GM21447 (cell line): Measurements from ENCODE around the gene NRDC.
A peak's percentile ranks its signal among the peaks of the same experiment; 100 is the strongest.

ENCODE experiments used
- ATAC-seq: cut with Tn5 transposase; IDR thresholded peaks from one replicate; pipeline ENCODE4 v1.9.1; 2021; ENCODE audit not compliant: unreplicated experiment

NRDC gene, protein sequence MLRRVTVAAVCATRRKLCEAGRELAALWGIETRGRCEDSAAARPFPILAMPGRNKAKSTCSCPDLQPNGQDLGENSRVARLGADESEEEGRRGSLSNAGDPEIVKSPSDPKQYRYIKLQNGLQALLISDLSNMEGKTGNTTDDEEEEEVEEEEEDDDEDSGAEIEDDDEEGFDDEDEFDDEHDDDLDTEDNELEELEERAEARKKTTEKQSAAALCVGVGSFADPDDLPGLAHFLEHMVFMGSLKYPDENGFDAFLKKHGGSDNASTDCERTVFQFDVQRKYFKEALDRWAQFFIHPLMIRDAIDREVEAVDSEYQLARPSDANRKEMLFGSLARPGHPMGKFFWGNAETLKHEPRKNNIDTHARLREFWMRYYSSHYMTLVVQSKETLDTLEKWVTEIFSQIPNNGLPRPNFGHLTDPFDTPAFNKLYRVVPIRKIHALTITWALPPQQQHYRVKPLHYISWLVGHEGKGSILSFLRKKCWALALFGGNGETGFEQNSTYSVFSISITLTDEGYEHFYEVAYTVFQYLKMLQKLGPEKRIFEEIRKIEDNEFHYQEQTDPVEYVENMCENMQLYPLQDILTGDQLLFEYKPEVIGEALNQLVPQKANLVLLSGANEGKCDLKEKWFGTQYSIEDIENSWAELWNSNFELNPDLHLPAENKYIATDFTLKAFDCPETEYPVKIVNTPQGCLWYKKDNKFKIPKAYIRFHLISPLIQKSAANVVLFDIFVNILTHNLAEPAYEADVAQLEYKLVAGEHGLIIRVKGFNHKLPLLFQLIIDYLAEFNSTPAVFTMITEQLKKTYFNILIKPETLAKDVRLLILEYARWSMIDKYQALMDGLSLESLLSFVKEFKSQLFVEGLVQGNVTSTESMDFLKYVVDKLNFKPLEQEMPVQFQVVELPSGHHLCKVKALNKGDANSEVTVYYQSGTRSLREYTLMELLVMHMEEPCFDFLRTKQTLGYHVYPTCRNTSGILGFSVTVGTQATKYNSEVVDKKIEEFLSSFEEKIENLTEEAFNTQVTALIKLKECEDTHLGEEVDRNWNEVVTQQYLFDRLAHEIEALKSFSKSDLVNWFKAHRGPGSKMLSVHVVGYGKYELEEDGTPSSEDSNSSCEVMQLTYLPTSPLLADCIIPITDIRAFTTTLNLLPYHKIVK

DNA sequence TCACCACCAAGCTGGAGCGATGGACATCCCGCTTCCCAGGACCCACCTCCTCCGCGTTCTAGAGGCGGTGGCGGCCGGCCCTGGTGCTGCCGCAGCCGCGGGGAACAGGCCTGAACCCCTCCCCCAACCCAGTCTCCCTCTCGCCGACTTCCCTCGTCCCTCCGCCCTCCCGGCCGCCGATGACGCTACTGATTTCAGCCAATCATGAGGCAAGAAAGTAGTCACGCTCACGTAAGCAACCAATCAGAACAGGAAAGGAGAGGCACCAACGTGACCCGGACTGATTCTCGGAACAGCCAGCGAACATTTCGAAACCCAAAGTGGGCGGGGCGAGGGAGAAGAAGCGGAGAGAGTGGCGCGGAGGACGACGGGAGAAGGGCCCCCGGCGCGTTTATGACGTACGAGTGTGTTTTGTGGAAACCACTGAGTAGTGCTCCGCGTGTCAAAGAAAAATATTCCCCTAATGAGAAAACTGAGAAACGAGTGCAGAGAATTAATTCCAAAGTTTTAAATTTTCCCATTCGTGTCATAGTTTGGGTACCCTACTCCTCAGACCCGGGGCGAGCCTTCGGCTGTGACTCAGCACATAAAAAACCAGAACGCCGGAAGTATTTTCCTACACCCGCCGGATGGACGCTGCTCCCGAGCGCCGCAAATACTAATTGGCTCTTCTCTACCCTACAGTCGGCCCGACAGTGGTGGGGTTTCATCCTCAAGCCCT, at the start of gene NRDC:
NRDC (minus strand) TSS at position 112 of the 721 bp plus-strand sequence. CDS start 112 bp downstream, outside the sequence.
- peak; percentile 90 for ATAC-seq

DNA sequence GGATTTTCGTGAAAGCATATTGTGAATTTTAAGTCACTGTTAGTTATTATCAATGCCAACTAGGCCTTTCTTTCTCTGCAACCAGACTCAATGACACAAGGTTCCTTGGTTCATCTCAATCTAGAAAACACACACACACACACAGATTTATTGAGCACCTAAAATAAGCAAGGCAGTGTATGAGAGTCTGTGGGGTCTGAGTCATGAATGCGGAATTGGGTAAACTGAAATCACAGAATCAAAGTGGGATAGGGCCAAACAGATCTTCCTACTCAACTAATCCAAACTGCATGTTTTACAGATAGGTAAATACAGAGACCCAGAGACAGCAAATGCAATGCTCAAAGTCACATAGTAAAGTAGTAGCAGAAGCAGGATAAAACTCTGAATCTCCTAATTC, 48.5 kb upstream of the NRDC start:
- no peak for ATAC-seq

DNA sequence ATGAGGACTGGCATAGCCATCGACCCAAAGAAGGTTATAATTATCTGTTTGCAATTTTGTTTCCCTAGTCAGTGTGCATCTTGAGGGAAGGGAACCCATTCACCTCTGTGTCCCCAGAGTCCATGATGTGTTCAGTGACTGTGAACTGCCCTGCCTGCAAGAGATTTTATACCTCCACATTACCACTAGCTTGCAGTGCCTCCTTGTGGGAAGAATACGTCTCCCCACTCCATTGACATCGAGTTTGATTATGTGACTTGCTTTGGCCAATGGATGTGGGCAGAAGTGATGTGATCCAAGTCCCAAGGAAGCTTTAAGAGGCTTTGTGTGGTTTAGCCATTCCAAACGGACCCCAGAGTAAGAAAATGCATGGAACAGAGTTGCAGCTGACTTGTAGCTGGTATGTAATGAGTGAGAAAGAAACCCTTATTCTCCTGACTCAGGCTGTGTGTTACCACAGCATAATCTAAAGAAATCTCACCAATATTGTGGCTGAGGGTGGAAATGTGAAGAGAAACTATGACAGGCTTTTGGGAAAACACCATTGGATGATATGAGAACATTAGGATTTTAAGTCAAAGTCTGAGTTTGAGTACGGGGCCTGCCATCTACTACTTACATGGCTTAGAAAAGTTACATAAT, 47.8 kb upstream of the NRDC start:
- ATAC-seq: no peak

DNA sequence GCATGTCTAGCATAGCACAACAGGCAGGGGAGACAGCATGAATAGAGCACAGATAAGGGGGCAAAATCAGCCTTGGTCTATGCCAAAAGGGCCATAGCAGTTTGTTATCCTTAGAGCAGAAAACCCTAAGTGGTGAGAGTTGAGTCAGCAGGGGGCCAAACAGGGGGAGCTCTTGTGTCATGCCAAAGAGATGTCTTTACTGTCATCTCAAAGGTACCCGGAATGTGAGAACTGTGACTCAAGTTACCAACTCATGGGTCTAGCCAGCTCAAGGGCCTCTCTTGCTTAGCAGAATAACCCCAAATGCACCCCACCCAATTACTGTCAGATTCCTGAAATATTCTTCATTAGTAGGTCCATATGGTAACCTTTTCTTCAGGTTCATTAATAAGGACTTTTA, 45.9 kb upstream of the NRDC start:
- ATAC-seq: no peak

DNA sequence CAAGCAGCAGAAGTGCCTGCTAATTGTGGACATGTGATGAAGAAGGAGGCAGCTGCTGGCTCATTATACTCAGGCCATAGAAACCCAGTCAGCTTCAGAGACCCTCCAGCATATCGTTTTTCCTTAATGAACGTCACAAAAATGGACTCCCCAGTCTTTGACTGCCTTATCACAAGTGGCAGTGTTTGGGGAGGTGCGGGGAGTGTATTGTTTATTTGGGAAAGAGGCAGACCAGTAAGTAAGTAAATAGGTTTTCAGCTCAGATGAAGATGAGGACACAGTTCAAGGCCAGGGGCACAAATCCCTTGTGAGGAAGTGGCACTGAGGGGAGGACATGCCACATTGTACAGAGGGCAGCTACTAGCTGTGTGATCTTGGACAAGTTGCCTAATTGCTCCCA, 43.5 kb upstream of the NRDC start:
- ATAC-seq: no peak

DNA sequence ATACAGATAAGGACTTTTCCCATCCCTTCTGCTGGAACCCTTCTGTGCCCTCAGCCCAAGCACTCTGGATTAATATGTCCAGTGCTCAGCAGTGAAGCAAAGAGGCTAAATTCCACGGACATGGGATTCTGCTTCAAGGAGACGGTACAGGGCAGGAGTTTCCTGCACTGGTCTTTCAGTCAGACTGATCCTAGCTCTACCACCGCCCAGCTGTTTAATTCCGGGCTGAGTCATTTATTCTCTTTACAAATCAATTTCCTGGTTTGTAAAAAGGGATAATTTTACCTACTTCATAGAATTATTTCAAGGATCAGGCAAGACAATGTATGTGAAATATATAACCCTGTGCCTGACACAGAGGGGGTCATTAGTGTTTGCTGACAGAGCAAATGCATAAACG, 41.6 kb upstream of the NRDC start:
- ATAC-seq: no peak

DNA sequence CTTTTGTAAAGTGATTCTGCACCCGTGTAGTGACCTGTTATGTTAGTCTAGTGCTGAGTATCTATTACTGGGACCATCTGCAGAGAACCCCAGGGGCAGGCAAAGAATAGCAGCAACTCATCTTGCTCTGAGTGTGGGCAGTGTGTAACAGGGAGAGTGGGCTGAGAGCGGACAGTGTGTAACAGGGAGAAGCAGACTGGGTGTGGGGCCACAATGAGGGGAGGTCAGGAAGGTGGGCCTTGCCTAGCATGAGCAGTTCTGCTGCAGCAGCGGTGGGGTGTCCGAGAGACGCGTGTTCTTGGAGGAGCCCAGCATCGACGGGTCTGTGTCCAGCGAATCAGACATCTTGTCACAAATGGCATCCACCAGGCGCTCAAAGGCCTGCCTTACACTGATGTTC, 41.2 kb upstream of the NRDC start:
- ATAC-seq: no peak

DNA sequence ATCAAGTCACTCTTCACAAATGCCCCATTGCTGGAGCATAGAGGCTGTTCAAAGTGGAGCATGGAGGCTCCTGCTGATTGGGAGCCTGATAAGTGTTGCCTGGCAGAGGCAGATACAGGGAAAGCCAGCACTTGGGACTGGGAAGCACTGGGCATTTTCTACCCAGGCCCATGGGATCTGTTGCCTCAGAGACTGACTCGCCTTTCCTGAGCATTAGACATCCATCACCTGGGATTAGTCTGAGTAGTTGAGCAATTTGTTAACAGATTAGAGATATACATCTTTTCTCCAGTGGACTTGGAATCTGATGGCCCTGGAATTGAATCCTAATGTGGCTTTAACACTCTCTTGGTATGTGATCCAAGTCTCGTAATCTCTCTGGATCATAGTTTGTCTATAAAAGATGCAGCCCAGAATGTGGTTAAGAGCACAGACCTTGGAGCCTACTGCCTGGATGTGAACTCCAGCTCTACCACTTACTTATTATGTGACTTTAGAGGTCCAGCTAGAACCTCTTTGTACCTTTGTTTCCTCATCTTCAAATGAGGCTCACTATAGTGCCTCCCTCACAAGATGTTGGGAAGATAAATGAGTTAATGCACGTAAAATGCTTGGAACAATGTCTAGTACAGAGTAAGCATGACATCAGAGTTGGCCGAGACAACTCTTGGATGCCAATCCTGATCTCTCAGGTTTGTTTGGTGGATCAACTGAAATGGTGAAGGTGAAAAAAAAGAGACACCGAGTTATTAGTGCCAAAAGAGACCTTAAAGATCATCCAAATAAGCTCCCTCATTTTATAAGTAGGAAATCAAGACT, 38.3 kb upstream of the NRDC start:
- ATAC-seq: no peak

DNA sequence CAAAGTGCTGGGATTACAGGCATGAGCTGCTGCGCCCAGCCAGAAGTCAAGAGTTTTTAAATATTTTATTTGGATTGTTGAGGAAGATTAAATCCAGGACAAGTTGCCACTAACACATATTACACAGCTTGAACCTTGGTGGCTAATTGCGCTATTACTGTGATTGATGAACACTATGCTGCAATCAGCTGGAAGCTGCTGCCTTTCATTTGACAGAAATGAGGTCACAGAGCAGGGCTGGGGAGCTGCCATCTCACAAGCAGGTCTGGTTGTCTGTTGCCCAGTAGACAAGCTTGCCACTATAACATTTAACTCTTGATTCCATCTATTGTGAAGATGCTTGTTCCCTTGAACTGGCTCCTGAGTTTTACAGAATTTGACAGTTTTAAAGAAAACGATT, 37.4 kb upstream of the NRDC start:
- ATAC-seq: no peak

DNA sequence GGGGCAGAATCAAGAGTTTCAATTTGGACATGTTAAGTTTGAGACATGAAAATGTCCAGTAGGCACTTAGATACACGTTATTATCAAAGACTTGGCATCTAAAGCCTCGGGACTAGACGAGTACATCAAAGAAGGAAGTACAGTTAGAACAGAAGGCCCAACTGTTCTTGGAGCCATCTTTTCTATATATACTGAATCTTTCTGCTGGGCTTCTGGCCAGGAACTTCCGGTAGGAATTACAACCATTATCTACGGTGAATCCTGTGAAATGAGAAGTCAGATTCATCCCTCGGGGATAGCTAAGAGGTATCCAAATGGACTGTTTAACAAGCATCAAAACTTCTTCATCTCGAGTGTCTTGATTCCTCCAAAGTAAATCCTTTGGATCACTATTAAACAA, 34.4 kb upstream of the NRDC start:
- ATAC-seq: no peak

DNA sequence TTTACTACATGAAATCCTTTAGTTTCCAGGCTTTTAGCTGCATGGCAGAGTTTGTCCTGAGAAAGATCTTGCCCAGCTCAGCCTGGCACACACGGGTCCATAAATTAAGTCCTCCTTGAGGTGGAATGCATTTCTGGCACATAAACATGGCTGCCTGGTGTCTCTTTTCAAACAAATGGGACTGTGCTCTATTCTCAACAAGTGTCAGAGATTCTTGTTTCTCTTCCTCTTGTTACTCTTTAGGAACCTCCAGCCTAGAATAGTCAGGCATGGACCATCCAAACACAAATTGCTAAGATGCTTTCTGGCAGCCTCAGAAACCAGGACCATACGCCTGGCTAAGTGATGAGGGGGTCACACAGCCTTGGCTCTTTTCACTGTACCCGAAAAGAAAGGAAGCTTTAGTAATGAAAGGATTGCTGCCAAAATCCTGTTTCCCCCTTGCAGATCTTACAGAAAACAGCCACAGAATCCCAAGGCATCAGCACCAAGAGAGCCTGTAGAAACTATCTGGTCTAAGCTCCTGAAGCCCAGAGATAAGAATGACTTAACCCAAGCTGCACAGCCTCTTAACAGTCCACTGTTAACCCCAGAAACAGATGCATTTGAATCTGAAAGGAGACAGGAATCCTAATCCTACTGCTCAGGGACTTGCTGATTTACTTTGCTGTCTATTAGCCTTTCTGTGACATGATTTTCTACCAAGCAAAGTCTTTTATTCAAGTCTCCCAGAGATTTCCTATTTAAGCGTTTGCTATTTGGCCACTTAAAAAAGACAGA, 31.9 kb upstream of the NRDC start:
- no peak for ATAC-seq

DNA sequence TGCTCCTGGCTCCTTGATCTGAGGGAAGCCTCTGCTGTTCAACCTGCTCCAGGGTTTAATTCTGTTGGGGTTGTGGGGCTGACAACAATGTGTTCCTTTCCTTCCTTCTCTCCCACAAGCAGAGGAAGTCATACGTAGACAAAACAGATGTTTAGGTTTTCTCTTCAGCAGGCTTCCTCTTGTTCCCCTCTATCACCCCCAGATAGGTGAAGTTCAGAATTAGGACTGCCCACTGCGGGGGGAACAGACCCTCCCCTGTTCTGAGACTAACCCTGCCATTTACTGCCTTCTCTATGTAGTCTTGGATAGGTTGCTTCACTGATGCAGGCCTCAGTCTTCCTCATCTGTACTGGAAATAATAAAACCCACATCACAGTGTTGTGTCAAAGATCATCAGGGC, 30.0 kb upstream of the NRDC start:
- ATAC-seq: no peak

DNA sequence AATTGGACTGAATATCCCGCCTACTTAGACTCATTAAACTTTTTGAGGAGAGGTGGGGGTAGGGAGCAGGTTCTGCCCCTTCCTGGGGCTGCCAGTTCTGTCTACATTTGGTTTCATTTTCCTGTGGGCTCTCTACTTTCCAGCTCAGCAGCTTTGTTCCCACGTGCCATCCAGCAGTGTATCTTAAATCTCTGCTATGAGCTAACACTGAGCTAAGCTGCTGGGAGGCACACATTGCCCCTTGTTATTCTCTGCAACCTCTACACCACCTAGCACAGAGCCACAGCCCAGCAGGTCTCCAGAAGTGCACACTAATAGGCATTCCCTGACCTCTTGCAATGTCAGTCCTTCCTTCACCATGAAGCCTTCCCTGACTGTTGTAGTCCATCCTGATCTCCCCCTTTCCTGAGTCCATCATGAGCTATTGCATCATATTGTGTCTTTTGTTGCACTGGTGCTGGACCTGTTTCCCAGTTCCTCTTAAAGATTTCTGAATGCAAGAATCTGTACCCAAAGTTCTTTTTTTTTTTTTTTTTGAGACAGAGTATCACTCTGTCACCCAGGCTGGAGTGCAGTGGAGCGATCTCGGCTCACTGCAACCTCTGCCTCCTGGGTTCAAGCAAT, 28.7 kb upstream of the NRDC start:
- ATAC-seq: no peak

DNA sequence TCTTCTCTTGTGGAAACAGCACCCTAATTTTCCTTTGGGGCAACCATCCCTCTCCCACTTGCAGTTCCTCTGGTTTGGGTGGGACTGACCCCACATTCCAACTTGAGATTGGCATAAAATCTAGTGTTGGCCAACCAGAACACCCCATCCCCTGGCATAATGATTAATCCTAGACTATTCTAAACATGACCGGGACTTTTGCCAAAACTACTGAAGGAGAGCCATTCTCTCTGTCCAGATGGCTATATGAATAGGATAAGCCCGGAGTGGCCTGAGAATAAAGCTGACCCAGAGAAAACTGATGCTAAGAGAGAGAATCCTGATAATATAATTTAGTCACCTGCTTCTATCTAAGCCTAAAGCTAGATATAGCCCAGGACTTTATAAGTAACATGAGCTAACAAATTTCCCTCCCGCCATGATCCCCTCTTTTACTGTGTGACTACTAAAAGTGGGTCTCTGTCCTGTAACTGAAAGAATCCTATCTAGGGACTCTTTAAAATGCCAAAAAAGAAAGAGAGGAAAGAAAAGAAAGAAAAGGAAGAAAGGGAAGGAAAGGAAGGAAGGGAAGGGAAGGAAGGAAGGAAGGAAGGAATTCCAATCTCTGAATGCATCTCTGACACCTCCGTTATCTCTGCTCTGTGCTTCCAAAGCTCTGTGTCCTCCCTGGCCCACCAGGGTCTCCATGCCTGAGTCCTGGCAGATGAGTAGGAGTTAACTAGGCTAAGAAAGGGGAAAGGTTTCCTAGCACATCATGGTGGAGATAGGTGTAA, 28.0 kb upstream of the NRDC start:
- no peak for ATAC-seq

DNA sequence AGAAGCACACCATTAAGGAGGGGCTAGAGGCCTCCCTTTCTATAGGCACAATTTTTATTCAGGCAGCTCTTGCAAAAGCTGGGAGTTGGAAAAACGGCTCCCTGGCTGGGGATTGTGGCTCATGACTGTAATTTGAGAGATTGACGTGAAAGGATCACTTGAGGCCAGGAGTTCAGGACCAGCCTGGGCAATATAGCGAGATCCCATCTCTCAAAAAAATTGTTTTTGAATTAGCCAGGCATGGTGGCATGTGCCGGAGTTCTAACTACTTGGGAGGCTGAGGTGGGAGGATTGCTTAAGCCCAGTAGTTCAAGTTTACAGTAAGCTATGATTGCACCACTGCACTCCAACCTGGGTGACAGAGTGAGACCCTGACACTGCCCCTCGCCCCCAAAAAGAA, 23.9 kb upstream of the NRDC start:
- ATAC-seq: no peak

DNA sequence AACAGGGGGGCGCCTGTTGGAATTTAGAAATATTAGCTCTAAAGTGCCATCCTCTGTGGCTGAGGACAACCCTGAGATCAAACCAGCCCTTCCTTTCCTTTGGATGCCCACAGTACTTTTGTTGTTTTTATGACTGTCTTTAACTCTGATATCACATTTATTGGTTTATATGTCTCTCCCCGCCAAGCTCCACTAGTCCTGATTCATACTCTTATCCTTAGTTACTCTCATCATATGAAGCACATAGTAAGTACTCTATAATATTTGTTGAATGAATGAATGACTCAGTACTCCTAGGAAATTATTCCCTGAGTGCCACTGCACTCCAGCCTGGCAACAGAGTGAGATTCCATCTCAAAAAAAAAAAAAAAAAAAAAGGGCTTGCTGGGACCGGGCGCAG, 22.6 kb upstream of the NRDC start:
- ATAC-seq: no peak

DNA sequence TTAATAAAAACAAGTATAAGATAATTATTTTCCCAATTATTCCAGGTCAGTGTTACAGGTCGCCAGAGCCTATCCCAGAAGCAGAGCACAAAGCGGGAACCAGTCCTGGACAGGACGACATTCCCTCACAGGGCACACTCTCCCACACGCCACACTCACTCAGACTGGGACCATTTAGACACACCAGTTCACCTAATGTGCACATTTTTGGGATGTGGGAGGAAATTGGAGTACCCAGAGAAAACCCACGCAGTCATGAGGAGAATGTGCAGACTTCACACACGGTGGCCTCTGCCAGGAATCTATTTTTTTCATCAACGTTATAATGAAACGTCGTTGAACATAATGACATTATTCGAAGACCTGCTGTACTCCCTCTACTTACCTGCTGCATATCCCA, 20.5 kb upstream of the NRDC start:
- ATAC-seq: no peak
